H9 (cell line): ENCODE results near the gene GAK. TPM values are rescaled to one million over a fixed set of nuclear protein-coding genes. Genes with fewer than 3 reads are reported as not detected.

Experiments
- DNase-seq: peaks from one replicate; pipeline ENCODE4 v3.0.0-alpha.2; 2017
- H2AFZ ChIP-seq: one replicate; pipeline ENCODE4 v1.6.1; 2013; ENCODE audit warnings: mild to moderate bottlenecking, low read length, control low read depth, moderate library complexity
- H2AK5ac ChIP-seq: 2 replicates; pipeline ENCODE4 v1.6.1; 2013; ENCODE audit warnings: low read length, control low read depth, mixed read lengths; ENCODE audit not compliant: insufficient read length
- H2BK120ac ChIP-seq: one replicate; pipeline ENCODE4 v1.6.1; 2013; ENCODE audit warnings: low read depth, mild to moderate bottlenecking, low read length, control low read depth, inconsistent platforms; ENCODE audit not compliant: poor library complexity, severe bottlenecking
- H2BK12ac ChIP-seq: 2 replicates; pipeline ENCODE4 v1.6.1; 2013; ENCODE audit warnings: low read length, control low read depth, mixed read lengths, low read depth; ENCODE audit not compliant: insufficient read length
- H2BK15ac ChIP-seq: 2 replicates; pipeline ENCODE4 v1.6.1; 2013; ENCODE audit warnings: low read depth, low read length, control low read depth
- H2BK20ac ChIP-seq: one replicate; pipeline ENCODE4 v1.6.1; 2013; ENCODE audit warnings: low read depth, mild to moderate bottlenecking, low read length, control low read depth, inconsistent platforms; ENCODE audit not compliant: poor library complexity, severe bottlenecking
- H2BK5ac ChIP-seq: 2 replicates; pipeline ENCODE4 v1.6.1; 2013; ENCODE audit warnings: low read length, control low read depth, mixed read lengths; ENCODE audit not compliant: insufficient read length
- H3K14ac ChIP-seq: 2 replicates; pipeline ENCODE4 v1.6.1; 2013; ENCODE audit warnings: low read length, control low read depth; ENCODE audit not compliant: insufficient read depth
- H3K18ac ChIP-seq: 2 replicates; pipeline ENCODE4 v1.6.1; 2013; ENCODE audit warnings: low read depth, mild to moderate bottlenecking, mixed read lengths, low read length, control low read depth; ENCODE audit not compliant: insufficient read length
- H3K23ac ChIP-seq: 2 replicates; pipeline ENCODE4 v1.6.1; 2013; ENCODE audit warnings: low read length, control low read depth, mixed read lengths, low read depth; ENCODE audit not compliant: insufficient read length
- H3K23me2 ChIP-seq: 2 replicates; pipeline ENCODE4 v1.6.1; 2013; ENCODE audit warnings: low read depth, mild to moderate bottlenecking, mixed read lengths, low read length, control low read depth; ENCODE audit not compliant: insufficient read length, poor library complexity, severe bottlenecking
- H3K27ac ChIP-seq: 2 replicates; pipeline ENCODE4 v1.5.1; 2013; ENCODE audit warnings: low read length, control low read depth, mixed read lengths, low read depth; ENCODE audit not compliant: insufficient read length
- H3K27me3 ChIP-seq: 2 replicates; pipeline ENCODE4 v1.6.1; 2013; ENCODE audit warnings: low read length, control low read depth, inconsistent platforms; ENCODE audit not compliant: insufficient read depth
- H3K4ac ChIP-seq: 2 replicates; pipeline ENCODE4 v1.6.1; 2013; ENCODE audit warnings: low read depth, mild to moderate bottlenecking, control low read depth, inconsistent platforms, low read length, moderate library complexity
- H3K4me1 ChIP-seq: 2 replicates; pipeline ENCODE4 v1.6.1; 2013; ENCODE audit warnings: low read length, control low read depth, inconsistent platforms; ENCODE audit not compliant: insufficient read depth
- H3K4me2 ChIP-seq: 2 replicates; pipeline ENCODE4 v1.6.1; 2013; ENCODE audit warnings: low read length, control low read depth, mixed read lengths; ENCODE audit not compliant: insufficient read length, insufficient read depth
- H3K56ac ChIP-seq: 2 replicates; pipeline ENCODE4 v1.6.1; 2013; ENCODE audit warnings: low read depth, mild to moderate bottlenecking, mixed read lengths, low read length, control low read depth; ENCODE audit not compliant: insufficient read length
- H3K79me1 ChIP-seq: 2 replicates; pipeline ENCODE4 v1.6.1; 2013; ENCODE audit warnings: low read depth, mild to moderate bottlenecking, moderate library complexity, low read length, control low read depth, inconsistent platforms; ENCODE audit not compliant: insufficient read depth, poor library complexity, severe bottlenecking
- H3K79me2 ChIP-seq: 2 replicates; pipeline ENCODE4 v1.6.1; 2013; ENCODE audit warnings: low read length, control low read depth, inconsistent platforms; ENCODE audit not compliant: insufficient read depth
- H3K9ac ChIP-seq: 2 replicates; pipeline ENCODE4 v1.6.1; 2013; ENCODE audit warnings: low read length, control low read depth, mixed read lengths; ENCODE audit not compliant: insufficient read length; ENCODE audit errors: extremely low read depth
- H3K9me3 ChIP-seq: one replicate; pipeline ENCODE4 v1.6.1; 2013; ENCODE audit warnings: low read depth, low read length, inconsistent platforms; ENCODE audit not compliant: control insufficient read depth
- H3T11ph ChIP-seq: one replicate; pipeline ENCODE4 v1.6.1; 2013; ENCODE audit warnings: mild to moderate bottlenecking, low read length, control low read depth, inconsistent platforms
- H4K20me1 ChIP-seq: one replicate; pipeline ENCODE4 v1.6.1; 2013; ENCODE audit not compliant: control insufficient read depth, insufficient read length, insufficient read depth
- H4K5ac ChIP-seq: 2 replicates; pipeline ENCODE4 v1.6.1; 2013; ENCODE audit warnings: low read depth, mild to moderate bottlenecking, mixed read lengths, low read length, control low read depth; ENCODE audit not compliant: insufficient read length
- H4K8ac ChIP-seq: replicated peaks from 2 replicates; pipeline ENCODE4 v1.6.1; 2013; ENCODE audit warnings: low read length, control low read depth, mixed read lengths, low read depth; ENCODE audit not compliant: insufficient read length
- H4K91ac ChIP-seq: 2 replicates; pipeline ENCODE4 v1.6.1; 2013; ENCODE audit warnings: low read depth, mild to moderate bottlenecking, moderate library complexity, mixed read lengths, low read length, control low read depth; ENCODE audit not compliant: insufficient read length
- H3K27ac Mint-ChIP-seq, 3 experiments: 2 replicates in 2 of 3; 3 replicates in 1 of 3; pipeline ENCODE4 v1.8.0; 2020 to 2021; ENCODE audit warnings: mixed read lengths in 3 of 3, mild to moderate bottlenecking in 1 of 3, moderate library complexity in 1 of 3
- H3K27me3 Mint-ChIP-seq: 2 replicates; pipeline ENCODE4 v1.8.0; 2021; ENCODE audit warnings: low read depth, mild to moderate bottlenecking, moderate library complexity, mixed read lengths
- H3K36me3 Mint-ChIP-seq, 3 experiments: 2 replicates in 2 of 3; 3 replicates in 1 of 3; pipeline ENCODE4 v1.8.0; 2020 to 2021; ENCODE audit warnings: low read depth in 3 of 3, mixed read lengths in 3 of 3; ENCODE audit not compliant: insufficient read depth in 1 of 3
- H3K4me1 Mint-ChIP-seq, 2 experiments: 2 replicates each; pipeline ENCODE4 v1.8.0; 2020; ENCODE audit warnings: mixed read lengths in 2 of 2
- H3K4me3 Mint-ChIP-seq, 2 experiments: 2 replicates in 1 of 2; 3 replicates in 1 of 2; pipeline ENCODE4 v1.8.0; 2020 to 2021; ENCODE audit warnings: mild to moderate bottlenecking in 2 of 2, mixed read lengths in 2 of 2, moderate library complexity in 1 of 2
- H3K9me3 Mint-ChIP-seq, 2 experiments: 2 replicates in 1 of 2; 3 replicates in 1 of 2; pipeline ENCODE4 v1.8.0; 2020; ENCODE audit warnings: mild to moderate bottlenecking in 2 of 2, mixed read lengths in 2 of 2, moderate library complexity in 1 of 2
- CTCF ChIP-seq: fragments of 200-600 bp; sonication (generic); conservative IDR thresholded peaks from 3 replicates; pipeline ENCODE4 v1.8.0; 2021; ENCODE audit warnings: antibody characterized with exemption, mild to moderate bottlenecking
- WGBS: extraction: QIAGEN DNeasy Blood & Tissue Kit; methylation state at CpG from one replicate; pipeline ENCODE4 v1.1.7; 2013; ENCODE audit warnings: missing lambda C conversion rate, low lambda C conversion rate, mixed read lengths; ENCODE audit not compliant: insufficient read length; ENCODE audit errors: extremely low coverage; 5-methylcytosine and 5-hydroxymethylcytosine counted together
- total RNA-seq: library from RNA; stranded (reverse); gene quantifications from 2 replicates; pipeline ENCODE4 v1.2.1, GENCODE V29; 2021

GAK gene
- total RNA-seq, 1 experiment from 2014 or later, result 80.7 TPM

GRCh38 chr4:869776-870175 is 62.3 kb downstream of the GAK start:
- Histone ChIP-seq H2BK15ac (no peak overlapping the region), H3K27me3 (no peaks in the 10 kb centered on the region), H3K14ac (no peak overlapping the region), H3K79me2 (no peaks in the 10 kb centered on the region), H4K5ac (no peak overlapping the region), H3K27ac (no peak overlapping the region), H2BK5ac (no peak overlapping the region), H2BK12ac (no peak overlapping the region), H3K9me3 (no peaks in the 10 kb centered on the region), H2AK5ac (no peak overlapping the region), H2BK20ac (no peak overlapping the region), H3K23ac (no peak overlapping the region), H3K79me1 (no peaks in the 10 kb centered on the region), H4K20me1 (peaks cover 4% of the 10 kb centered on the region), H2AFZ (no peak overlapping the region), H4K91ac (no peak overlapping the region), H3K9ac (no peak overlapping the region), H3K18ac (no peak overlapping the region), H3T11ph (no peak overlapping the region), H3K4me2 (no peak overlapping the region), H3K4ac (no peak overlapping the region), H3K4me1 (no peaks in the 10 kb centered on the region), H3K56ac (no peak overlapping the region), H4K8ac (no peak overlapping the region), H3K23me2 (no peaks in the 10 kb centered on the region), H2BK120ac (no peak overlapping the region)
- DNase-seq, result no peak
- H3K4me3 Mint-ChIP-seq, result no peak overlapping the region
- H3K9me3 Mint-ChIP-seq, result no peaks in the 10 kb centered on the region; a peak in 1 of 5 replicates
- H3K36me3 Mint-ChIP-seq, result peaks cover 17 to 52% (median 40%) of the 10 kb centered on the region in 3 experiments
- H3K27me3 Mint-ChIP-seq, result no peaks in the 10 kb centered on the region
- no CpG with 5 or more reads among the region's 15 CpGs for WGBS
- peak overlapping the region in 1 of 3 experiments; percentile 2; a peak in 1 of 7 replicates for H3K27ac Mint-ChIP-seq
- H3K4me1 Mint-ChIP-seq, result no peaks in the 10 kb centered on the region
- no peak for TF ChIP-seq CTCF
